Activated CD4-positive, alpha-beta T cell treated with anti-CD3 and anti-CD28 coated beads, Interleukin-2, amount 50 U/mL, for 48 hours (primary cell): ENCODE data around the gene ALPK1.
"Not testable (repeated sequence)": the region's sequence is repeated elsewhere in the genome, so short reads cannot be mapped to it uniquely, and the experiment has no call there.

Source experiments
- DNase-seq, 2 experiments: peaks; one replicate each; pipeline ENCODE4 v3.0.0-alpha.2; 2020

The ALPK1 gene

DNA sequence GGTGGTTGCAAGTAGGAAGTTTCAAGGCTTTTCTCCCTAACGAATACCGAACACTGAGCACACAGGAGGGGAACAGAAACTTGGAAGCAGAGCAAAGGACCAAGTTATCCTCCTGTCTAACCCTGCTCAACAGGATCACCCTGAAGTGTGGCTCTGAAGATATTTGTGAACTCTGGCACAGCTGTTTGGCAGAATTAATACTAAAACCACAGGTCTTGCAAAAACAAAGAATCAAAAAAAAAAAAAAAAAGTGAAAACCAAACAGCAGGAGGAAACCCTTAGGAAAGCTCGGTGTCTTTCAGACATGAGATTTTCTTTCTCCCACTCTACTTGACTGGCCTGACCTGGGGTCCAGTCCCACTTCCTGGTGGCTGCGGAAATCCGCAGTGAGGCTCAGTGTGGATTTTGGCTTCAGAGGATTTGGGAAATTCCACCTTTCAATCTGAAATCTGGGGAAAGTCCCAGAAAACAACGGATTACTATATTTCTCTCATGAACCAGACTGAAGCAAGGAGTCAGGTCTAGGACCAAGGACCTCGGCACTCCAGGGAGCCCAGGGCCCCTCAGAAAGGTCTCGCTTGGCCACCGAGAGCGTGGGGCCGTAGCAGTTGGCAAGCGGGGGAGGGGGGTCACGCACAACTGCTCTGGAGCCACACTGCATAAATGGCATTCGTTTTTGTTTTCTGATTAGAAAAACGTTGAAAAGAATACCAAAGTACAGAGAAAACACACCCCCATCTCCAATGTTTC, 12.3 kb upstream of the ALPK1 start:
- DNase-seq, result peak in 1 of 2 experiments; percentile 28

- DNase-seq, result no peak
These were observed 9.7 kb upstream of the ALPK1 start for GRCh38 chr4:112287258-112287989.

- DNase-seq, result no peak
These were observed 8.7 kb upstream of the ALPK1 start for GRCh38 chr4:112288455-112288854.

DNA sequence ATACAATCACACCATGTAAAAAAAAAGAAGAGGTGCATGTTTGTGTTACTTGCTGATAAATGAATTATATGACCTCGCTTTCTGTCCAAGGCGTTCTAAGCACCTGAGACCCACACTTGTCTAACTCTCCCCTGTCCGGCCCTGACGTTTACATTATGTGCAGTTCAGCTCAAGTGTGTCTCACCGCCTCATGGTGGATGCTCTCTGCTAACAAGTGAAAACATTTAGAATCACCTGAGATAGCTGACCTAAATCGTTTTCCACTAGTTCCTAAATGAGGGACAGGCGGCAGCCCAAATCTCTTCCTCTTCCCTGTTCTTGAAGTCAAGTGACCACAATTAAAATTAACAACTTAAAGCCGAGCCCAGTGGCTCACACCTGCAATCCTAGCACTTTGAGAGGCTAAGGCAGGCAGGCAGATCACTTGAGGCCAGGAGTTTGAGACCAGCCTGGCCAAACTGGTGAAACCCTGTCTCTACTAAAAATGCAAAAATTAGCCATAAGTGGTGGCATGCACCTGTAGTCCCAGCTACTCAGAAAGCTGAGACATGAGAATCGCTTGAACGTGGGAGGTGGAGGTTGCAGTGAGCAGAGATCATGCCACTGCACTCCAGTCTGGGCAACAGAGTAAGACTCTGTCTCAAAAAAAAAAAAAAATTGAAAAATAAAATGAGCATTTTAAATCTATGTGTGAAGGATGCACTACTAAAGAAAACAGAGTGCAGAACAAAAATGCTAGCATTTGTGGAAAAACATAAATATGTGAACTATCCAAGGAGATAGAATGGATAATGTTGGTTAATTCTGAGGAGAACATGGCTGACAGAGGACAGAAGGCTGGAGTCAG, 7.5 kb upstream of the ALPK1 start:
- no peak for DNase-seq

- DNase-seq, result peak; percentile 50 to 63
These were observed 6.8 kb upstream of the ALPK1 start for GRCh38 chr4:112290341-112290740.

DNA sequence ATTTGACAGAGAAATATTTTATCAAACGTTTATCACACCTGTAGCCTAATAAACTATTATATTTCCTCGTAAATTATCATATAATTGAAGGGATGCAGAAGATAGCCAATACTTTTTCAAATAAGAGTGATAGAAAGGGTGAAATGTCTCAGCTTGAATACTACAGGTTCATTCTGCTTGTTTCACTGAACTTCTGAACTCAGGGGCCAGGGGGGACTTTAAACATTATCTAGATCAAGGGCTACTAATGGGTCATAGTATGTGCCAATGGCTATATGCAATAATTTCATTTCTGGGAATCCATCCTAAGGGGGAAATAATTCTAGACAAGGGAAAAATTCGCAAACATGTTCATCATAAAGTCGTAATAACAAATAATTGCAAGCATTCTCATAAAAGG, 2.6 kb downstream of the ALPK1 start:
- DNase-seq, result no peak

GRCh38 chr4:112302320-112303274, 5.4 kb downstream of the ALPK1 start:
- DNase-seq, result no peak

- not testable (repeated sequence) for DNase-seq
These were observed 8.3 kb downstream of the ALPK1 start for GRCh38 chr4:112305477-112305876.

GRCh38 chr4:112309263-112309791, 12.2 kb downstream of the ALPK1 start:
- peak in 1 of 2 experiments; percentile 36 for DNase-seq

DNA sequence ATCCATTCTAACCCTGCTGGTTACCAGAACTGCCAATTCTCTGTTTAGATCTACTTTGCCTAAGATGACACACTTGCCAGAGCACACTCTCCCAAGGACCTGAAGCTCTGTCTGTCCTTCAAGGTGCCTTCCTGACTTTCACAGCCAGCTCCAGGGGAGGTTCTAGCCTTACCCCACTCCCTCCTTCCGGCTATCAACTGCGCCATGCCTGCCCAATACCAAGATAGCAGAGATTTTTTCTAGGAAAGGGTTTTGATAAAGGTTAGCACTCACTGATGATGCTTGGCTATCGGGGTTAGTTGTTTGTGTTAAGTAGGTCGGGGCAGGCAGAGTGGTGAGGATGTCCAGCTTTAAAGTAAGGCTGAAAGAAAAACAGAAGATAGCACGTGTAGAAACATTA, 14.3 kb downstream of the ALPK1 start:
- DNase-seq, result no peak

DNA sequence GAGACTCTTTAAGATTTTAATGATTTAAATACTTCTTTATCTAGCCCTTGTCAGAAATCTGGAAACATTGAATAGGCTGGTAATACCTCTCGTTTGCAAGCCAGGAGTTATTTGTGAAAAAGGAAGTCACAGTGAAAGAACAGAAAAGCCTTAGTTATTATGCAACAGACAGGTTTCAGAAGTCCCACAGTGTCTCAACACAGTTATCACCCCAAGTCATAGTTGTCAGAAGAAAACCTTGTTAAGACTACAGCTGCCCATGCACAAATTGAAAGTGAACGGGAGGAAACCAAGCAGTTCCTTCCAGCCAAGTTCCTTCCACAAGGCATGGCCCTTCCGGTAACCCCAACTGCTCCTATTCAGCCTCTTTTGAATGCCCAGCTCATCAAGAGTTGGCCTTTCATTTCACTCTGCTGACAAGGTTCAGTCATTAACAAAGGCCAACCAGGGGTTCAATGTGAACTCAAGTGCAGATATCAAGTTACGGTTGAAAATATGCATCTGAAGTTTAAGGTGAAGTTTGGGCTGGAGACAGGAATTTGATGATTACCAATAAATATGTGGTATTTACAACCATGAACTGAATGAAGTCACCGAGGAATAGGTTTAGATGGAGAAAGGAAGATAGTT, 15.6 kb downstream of the ALPK1 start:
- DNase-seq, result no peak

- no peak for DNase-seq
These were observed 18.3 kb downstream of the ALPK1 start for GRCh38 chr4:112315446-112315845.

GRCh38 chr4:112316360-112316759, 19.2 kb downstream of the ALPK1 start:
- DNase-seq, result no peak

GRCh38 chr4:112318239-112319142, 21.3 kb downstream of the ALPK1 start:
- DNase-seq, result no peak

GRCh38 chr4:112321776-112322684, 24.9 kb downstream of the ALPK1 start:
- peak; percentile 83 to 85 for DNase-seq

DNA sequence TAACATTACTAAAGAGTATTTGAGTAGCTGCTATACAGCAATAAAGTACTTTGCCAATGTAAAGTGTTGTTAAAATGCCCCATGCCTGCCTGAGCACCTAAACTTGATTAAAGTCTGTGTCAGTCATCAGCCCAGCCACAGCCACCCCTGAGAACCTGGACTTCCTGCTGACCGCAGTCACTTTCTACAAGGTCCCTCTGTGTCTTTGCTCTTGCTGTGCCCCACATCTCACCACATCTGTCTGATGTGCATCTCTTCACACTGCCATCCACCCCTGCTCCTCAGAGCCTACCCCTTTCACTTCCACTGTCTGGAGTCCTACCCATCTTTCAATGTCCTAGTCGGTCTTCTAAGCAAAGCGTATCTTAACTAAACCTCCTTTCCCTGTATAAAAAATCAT, 25.7 kb downstream of the ALPK1 start:
- no peak for DNase-seq

- DNase-seq, result no peak
These were observed 28.4 kb downstream of the ALPK1 start for GRCh38 chr4:112325530-112325929.

DNA sequence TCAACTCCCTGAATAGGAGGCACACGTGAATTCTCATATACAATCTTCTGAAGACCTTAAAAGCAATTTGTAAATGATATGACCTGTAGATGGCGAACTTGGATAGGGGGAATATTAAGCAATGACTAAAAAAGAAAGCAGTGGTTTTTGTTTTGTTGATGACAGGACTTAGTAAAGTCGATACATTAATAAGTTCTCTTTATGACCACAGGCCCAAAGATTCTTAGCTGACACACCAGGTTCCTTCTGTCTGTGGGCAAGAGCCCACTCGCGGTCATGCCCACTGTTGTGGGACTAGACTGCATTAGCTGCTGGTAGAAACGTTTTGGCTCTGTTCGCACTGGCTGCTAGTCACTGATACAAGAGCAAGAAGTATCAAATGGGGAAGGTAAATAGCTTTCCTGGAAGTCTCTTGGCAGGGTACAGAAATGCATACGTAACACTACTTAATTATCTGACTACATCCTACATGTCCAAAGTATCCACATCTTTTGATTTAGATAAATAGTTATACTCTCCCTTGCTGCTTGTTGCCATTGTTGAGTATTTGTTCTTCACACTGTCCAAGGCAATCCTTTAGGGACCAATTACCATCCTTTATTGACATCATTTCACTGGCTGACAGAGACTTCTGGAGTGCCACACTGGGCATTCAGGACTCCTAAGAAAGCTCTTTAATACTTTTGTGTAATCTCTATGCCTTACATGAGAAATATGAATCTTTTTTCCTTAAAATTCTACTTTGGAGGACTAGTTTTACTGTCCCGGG, 31.0 kb downstream of the ALPK1 start:
- peak in 1 of 2 experiments; percentile 17 for DNase-seq
